Mesothelial cell of epicardium (in vitro differentiated cells): ENCODE results near the gene SH2D5. TPM values are rescaled to one million over a fixed set of nuclear protein-coding genes. Genes with fewer than 3 reads are reported as not detected.

Source experiments
- DNase-seq, 2 experiments: peaks; one replicate each; pipeline ENCODE4 v3.0.0; 2021; ENCODE audit warnings: low spot score in 2 of 2; ENCODE audit not compliant: unreplicated experiment in 2 of 2
- H3K27ac Mint-ChIP-seq: 2 replicates; pipeline ENCODE4 v1.8.0; 2021; ENCODE audit warnings: mixed read lengths
- H3K27me3 Mint-ChIP-seq: 2 replicates; pipeline ENCODE4 v1.8.0; 2021; ENCODE audit warnings: low read depth, mixed read lengths
- H3K36me3 Mint-ChIP-seq: 2 replicates; pipeline ENCODE4 v1.8.0; 2021; ENCODE audit warnings: mixed read lengths
- H3K4me1 Mint-ChIP-seq: 2 replicates; pipeline ENCODE4 v1.8.0; 2021; ENCODE audit warnings: mixed read lengths
- H3K4me3 Mint-ChIP-seq: 2 replicates; pipeline ENCODE4 v1.8.0; 2021; ENCODE audit warnings: mild to moderate bottlenecking, moderate library complexity, mixed read lengths
- H3K9me3 Mint-ChIP-seq: 2 replicates; pipeline ENCODE4 v1.8.0; 2021; ENCODE audit warnings: mixed read lengths
- total RNA-seq: library from RNA; stranded (reverse); gene quantifications from 3 replicates; pipeline ENCODE4 v1.2.1, GENCODE V29; 2021
- TF ChIP-seq, protein P1 (sequence below): fragments of 200-600 bp; sonication (generic); IDR thresholded peaks from one replicate; pipeline ENCODE4 v1.5.0; 2021; ENCODE audit warnings: antibody characterized with exemption; ENCODE audit not compliant: unreplicated experiment

Gene SH2D5
- total RNA-seq, 1 donor from 2014 or later = 0.45 TPM

DNA sequence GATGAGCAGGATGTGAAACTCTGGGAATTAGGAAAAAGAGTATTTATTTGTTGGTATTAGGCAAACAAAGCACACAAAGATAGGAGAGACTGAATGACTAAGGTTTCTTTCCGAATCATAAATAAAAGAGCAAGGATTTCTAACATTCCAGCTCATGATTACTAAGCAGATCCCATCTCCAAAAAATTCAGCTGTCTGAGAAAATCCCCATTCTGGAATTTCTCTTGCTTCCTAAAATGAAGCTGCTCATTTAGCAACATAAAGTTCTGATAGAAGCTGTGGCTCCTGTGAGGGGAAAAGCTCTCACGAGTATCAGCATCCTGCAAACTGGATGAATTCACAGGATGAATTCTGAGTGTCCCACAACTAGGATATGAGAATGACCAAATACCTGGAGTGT, 6.7 kb upstream of the SH2D5 start:
- no peak for DNase-seq
- H3K36me3 Mint-ChIP-seq = peaks cover 18% of the 10 kb centered on the region
- no peak overlapping the region for H3K4me3 Mint-ChIP-seq
- no peaks in the 10 kb centered on the region for H3K9me3 Mint-ChIP-seq
- TF ChIP-seq, protein P1, sequence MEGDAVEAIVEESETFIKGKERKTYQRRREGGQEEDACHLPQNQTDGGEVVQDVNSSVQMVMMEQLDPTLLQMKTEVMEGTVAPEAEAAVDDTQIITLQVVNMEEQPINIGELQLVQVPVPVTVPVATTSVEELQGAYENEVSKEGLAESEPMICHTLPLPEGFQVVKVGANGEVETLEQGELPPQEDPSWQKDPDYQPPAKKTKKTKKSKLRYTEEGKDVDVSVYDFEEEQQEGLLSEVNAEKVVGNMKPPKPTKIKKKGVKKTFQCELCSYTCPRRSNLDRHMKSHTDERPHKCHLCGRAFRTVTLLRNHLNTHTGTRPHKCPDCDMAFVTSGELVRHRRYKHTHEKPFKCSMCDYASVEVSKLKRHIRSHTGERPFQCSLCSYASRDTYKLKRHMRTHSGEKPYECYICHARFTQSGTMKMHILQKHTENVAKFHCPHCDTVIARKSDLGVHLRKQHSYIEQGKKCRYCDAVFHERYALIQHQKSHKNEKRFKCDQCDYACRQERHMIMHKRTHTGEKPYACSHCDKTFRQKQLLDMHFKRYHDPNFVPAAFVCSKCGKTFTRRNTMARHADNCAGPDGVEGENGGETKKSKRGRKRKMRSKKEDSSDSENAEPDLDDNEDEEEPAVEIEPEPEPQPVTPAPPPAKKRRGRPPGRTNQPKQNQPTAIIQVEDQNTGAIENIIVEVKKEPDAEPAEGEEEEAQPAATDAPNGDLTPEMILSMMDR = no peak
- H3K27me3 Mint-ChIP-seq = no peaks in the 10 kb centered on the region
- no peaks in the 10 kb centered on the region for H3K4me1 Mint-ChIP-seq
- H3K27ac Mint-ChIP-seq = no peak overlapping the region

DNA sequence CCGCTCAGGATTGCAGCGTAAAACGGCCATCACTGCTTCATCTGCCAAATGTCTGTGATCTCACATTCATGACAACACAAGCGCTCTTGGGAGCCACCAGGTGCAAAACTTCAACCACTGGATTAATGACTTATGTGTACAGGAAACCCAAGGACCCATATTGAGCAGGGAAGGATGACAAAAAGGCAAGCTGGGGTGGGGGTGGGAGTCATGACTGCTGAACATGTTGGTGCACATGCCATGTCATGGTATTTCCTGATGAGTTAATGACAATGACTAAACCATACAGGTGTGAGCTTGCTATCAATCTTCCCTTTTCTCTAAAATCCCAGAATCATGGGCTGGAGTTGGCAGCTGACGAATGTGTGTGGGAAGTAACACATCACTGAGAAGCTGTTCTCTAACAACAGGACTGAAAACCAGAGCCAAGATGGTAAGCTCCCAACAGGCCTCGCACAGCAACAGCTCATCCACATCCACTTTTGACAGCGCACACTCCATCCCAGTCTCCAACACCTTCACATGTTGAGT, 3.1 kb upstream of the SH2D5 start:
- no peak for DNase-seq
- Mint-ChIP-seq H3K4me1 (peaks cover 9% of the 10 kb centered on the region), H3K9me3 (no peaks in the 10 kb centered on the region), H3K27ac (no peak overlapping the region), H3K36me3 (peaks cover 9% of the 10 kb centered on the region), H3K4me3 (no peak overlapping the region), H3K27me3 (peaks cover 24% of the 10 kb centered on the region)
- TF ChIP-seq, protein P1 = no peak

DNA sequence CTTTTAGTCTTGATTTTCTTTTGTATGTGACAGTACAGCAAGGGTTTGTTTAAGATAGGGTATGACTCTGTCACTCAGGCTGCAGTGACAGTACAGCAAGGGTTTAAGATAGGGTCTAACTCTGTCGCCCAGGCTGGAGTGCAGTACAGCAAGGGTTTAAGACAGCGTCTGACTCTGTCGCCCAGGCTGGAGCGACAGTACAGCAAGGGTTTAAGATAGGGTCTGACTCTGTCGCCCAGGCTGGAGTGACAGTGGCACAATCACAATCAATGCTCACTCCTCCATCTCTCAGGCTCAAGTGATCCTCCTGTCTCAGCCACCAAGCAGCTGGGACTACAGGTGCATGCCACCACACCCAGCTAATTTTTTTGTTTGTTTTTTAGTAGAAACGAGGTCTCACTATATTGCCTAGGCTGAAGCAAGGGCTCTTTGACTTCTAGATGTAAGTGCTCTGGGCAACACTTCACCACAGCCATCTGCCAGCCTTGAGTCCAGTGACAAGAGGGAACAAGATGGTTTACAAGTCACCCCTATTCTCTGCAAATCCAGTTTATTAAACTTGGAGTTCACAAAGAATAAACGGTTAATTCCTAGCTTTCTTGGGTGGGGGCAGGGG, 965 bp upstream of the SH2D5 start:
- TF ChIP-seq, protein P1 = no peak
- DNase-seq = no peak
- peak overlapping the region; percentile 12 for H3K27ac Mint-ChIP-seq

DNA sequence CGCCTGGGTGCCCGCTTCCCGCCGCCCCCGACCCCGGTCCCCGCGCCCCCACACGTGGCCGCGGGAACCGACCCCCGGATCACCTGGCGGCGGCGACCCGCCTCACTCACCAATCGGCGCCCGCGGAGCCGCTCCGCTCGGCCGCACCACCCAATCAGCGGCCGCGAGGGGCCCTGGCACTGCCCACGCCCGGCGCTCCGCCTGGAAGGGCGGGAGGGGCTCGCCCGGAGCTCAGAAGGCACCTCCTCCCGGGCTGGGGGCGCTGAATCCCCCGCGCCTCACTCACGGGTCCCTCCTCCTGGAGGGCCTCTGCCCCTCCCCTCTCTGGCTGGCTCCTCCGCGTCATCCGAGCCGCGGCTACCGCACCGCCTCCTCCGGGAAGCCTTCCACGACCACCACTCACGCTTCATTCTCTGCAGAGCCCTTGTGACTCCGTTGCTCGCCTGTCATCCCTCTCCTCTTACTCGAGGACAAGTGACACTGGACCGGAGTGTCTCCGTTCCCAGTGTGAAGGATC, 374 bp downstream of the SH2D5 start:
- H3K27me3 Mint-ChIP-seq = peaks cover 55% of the 10 kb centered on the region
- H3K4me1 Mint-ChIP-seq = peaks cover 9% of the 10 kb centered on the region
- no peaks in the 10 kb centered on the region for H3K9me3 Mint-ChIP-seq
- DNase-seq = peak; percentile 52 to 77
- H3K27ac Mint-ChIP-seq = no peak overlapping the region
- TF ChIP-seq, protein P1 = no peak
- H3K4me3 Mint-ChIP-seq = peak overlapping the region; percentile 73
- peaks cover 5% of the 10 kb centered on the region for H3K36me3 Mint-ChIP-seq

More for the DNA sequence above, 965 bp upstream of the SH2D5 start:
- Mint-ChIP-seq H3K27me3 (peaks cover 46% of the 10 kb centered on the region), H3K36me3 (peaks cover 9% of the 10 kb centered on the region), H3K4me1 (peaks cover 9% of the 10 kb centered on the region), H3K9me3 (no peaks in the 10 kb centered on the region), H3K4me3 (peak overlapping the region; percentile 73)

DNA sequence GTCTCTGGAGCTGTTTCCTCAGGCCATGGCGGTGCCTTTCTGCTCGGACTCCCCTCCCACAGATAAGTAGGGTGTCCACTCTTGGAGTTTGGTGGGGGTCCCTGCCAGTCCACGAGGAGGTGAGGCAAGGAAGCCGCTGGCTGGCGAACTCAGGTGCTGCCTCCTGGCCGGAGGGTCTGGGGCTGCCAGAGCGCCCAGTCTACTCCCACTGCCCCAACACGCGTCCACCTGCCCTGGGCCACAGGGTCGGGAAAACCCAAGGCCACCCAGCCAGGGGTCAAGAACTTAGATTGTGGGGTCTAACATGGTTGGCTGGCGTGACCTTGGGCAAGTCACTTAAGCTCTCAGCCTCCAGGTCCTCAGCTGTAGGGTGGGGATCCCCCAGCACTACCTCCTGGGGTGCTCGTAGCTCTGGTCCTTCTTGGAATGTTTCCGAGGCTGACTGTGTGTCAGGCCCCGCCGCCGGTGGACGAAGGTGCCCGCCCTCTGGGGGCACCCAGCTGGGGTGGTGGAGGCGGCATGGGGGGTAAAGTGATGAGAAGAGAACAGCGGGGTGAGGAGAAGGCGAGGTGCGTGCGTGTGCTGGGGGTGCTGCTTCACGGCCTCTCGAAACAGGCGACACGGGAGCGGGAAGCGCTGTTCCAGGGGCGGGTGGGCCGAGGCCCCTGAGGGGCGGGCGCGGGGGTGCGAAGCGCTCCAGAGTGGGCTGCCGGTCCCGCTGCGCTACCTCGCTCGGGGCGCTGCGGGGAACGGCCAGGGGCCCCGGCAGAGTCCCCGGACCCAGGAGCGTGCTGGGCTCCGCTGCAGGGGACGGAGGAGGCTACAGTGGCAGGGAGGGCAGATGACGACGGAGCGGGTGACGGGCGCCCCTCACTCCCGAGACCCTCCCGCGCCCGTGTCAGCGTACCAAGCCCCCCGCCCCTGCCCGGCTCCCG, 1.2 kb downstream of the SH2D5 start:
- peak in 1 of 2 experiments; percentile 36 for DNase-seq
- Mint-ChIP-seq H3K36me3 (peaks cover 4% of the 10 kb centered on the region), H3K27ac (no peak overlapping the region), H3K9me3 (no peaks in the 10 kb centered on the region), H3K4me3 (peak overlapping the region; percentile 62), H3K4me1 (peaks cover 9% of the 10 kb centered on the region), H3K27me3 (peaks cover 55% of the 10 kb centered on the region)
- TF ChIP-seq, protein P1 = no peak
